Neural progenitor cell (in vitro differentiated cells): Measurements from ENCODE around the gene CADM1. TPM values are rescaled to one million over a fixed set of nuclear protein-coding genes. Genes with fewer than 3 reads are reported as not detected.

Experiments used
- DNase-seq: peaks from one replicate; pipeline ENCODE4 v3.0.0-alpha.2; 2016; ENCODE audit warnings: low spot score
- H2AFZ ChIP-seq: fragments of 200-600 bp; sonication (generic); replicated peaks from 2 replicates; pipeline ENCODE4 v1.6.1; 2016; ENCODE audit warnings: antibody characterized with exemption
- H3F3A ChIP-seq: fragments of 200-600 bp; sonication (generic); 2 replicates; pipeline ENCODE4 v1.6.1; 2016; ENCODE audit warnings: antibody characterized with exemption, low read depth
- H3K27ac ChIP-seq: fragments of 200-600 bp; sonication (generic); 2 replicates; pipeline ENCODE4 v1.5.1; 2016; ENCODE audit warnings: mild to moderate bottlenecking
- H3K27me3 ChIP-seq: fragments of 200-600 bp; sonication (generic); 2 replicates; pipeline ENCODE4 v1.6.1; 2016; ENCODE audit warnings: mild to moderate bottlenecking, moderate library complexity
- H3K36me3 ChIP-seq: fragments of 200-600 bp; sonication (generic); 2 replicates; pipeline ENCODE4 v1.5.1; 2016
- H3K4me1 ChIP-seq: fragments of 200-600 bp; sonication (generic); 2 replicates; pipeline ENCODE4 v1.6.1; 2016; ENCODE audit warnings: mixed run types
- H3K4me2 ChIP-seq: fragments of 200-600 bp; sonication (generic); 2 replicates; pipeline ENCODE4 v1.6.1; 2016
- H3K4me3 ChIP-seq: fragments of 200-600 bp; sonication (generic); 2 replicates; pipeline ENCODE4 v1.5.1; 2016
- H3K79me2 ChIP-seq: fragments of 200-600 bp; sonication (generic); 2 replicates; pipeline ENCODE4 v1.6.1; 2016; ENCODE audit warnings: low read depth
- H3K9ac ChIP-seq: fragments of 200-600 bp; sonication (generic); 2 replicates; pipeline ENCODE4 v1.6.1; 2016
- H3K9me3 ChIP-seq: fragments of 200-600 bp; sonication (generic); 2 replicates; pipeline ENCODE4 v1.5.1; 2016; ENCODE audit warnings: low read depth
- H4K20me1 ChIP-seq: fragments of 200-600 bp; sonication (generic); 2 replicates; pipeline ENCODE4 v1.6.1; 2016; ENCODE audit warnings: low read depth
- H3K27ac Mint-ChIP-seq: 3 replicates; pipeline ENCODE4 v1.8.0; 2021; ENCODE audit warnings: mixed read lengths
- H3K27me3 Mint-ChIP-seq: 2 replicates; pipeline ENCODE4 v1.8.0; 2022; ENCODE audit warnings: low read depth, mild to moderate bottlenecking, inconsistent platforms, moderate library complexity, mixed read lengths; ENCODE audit not compliant: insufficient read depth
- H3K36me3 Mint-ChIP-seq: 3 replicates; pipeline ENCODE4 v1.8.0; 2021; ENCODE audit warnings: mixed read lengths
- H3K4me1 Mint-ChIP-seq: 3 replicates; pipeline ENCODE4 v1.8.0; 2021; ENCODE audit warnings: mixed read lengths
- H3K4me3 Mint-ChIP-seq: 3 replicates; pipeline ENCODE4 v1.8.0; 2021; ENCODE audit warnings: mild to moderate bottlenecking, moderate library complexity, mixed read lengths
- H3K9me3 Mint-ChIP-seq: 3 replicates; pipeline ENCODE4 v1.8.0; 2020; ENCODE audit warnings: mixed read lengths
- EZH2 ChIP-seq: fragments of 200-600 bp; sonication (generic); IDR thresholded peaks from 2 replicates; pipeline ENCODE4 v1.6.1; 2017; ENCODE audit warnings: antibody characterized with exemption, mild to moderate bottlenecking, moderate library complexity
- EZH2phosphoT487 ChIP-seq: fragments of 200-600 bp; sonication (generic); IDR thresholded peaks from 2 replicates; pipeline ENCODE4 v1.6.1; 2017; ENCODE audit warnings: antibody characterized with exemption
- total RNA-seq: library from RNA; depleted of rRNA; stranded (reverse); fragments of >200 nt; gene quantifications from 2 replicates; pipeline ENCODE4 v1.2.3, GENCODE V29; 2015; ENCODE audit warnings: low replicate concordance
- TF ChIP-seq, protein P1 (sequence below): fragments of 200-600 bp; sonication (generic); IDR thresholded peaks from 2 replicates; pipeline ENCODE4 v1.5.1; 2017; ENCODE audit warnings: antibody characterized with exemption, mild to moderate bottlenecking

CADM1 gene
- total RNA-seq, 1 donor from 2014 or later, result 123 TPM

DNA sequence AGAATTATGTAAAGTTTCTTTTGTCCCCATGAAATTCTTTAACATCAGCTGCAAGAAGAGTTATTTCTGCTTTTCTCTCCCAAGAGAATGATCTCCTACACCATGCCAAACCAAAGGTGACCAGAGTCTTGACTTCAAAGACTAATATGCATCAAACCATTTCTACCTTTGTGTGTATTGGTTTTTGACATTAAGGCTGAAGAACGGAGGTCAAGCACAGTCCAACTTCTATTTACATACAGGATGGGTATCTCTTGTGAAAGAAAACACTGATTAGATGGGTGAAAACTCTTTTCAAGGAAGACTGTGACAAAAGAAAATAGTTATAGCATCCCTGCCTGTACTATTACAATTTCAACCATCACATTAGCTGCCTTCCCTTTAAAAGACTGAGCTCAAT is 256.3 kb downstream of the CADM1 start:
- H3K27ac Mint-ChIP-seq, result no peak overlapping the region
- H3K4me1 Mint-ChIP-seq, result peaks cover 5% of the 10 kb centered on the region

DNA sequence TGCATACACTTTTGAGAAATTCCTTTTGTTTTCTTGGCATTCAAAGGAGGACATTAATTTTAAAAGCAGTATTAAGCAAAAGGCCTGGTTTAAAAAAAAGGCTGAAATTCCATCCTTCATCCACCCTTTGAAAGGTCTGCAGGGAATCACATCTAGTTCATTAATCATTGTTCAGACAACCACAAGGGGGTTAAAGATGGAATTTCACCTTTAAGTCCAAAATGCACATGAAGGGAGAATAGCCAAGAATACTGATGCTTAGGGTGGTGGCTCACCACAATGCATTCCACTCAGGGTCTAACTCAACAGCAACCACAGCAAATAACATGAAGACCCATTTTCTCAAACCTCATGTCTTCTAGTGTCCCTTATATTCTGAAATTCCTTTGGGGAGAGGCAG is 256.9 kb downstream of the CADM1 start:
- Mint-ChIP-seq H3K27ac (no peak overlapping the region), H3K9me3 (no peaks in the 10 kb centered on the region)
- no peak overlapping the region for H3K4me2 ChIP-seq

More for the DNA sequence above, 256.3 kb downstream of the CADM1 start:
- Histone ChIP-seq H3K27me3 (no peaks in the 10 kb centered on the region), H3F3A (no peaks in the 10 kb centered on the region), H3K27ac (no peak overlapping the region), H3K36me3 (no peaks in the 10 kb centered on the region), H3K9me3 (no peaks in the 10 kb centered on the region), H2AFZ (no peak overlapping the region), H3K9ac (no peak overlapping the region), H3K4me3 (no peak overlapping the region), H3K4me2 (no peak overlapping the region), H3K4me1 (peaks cover 4% of the 10 kb centered on the region), H3K79me2 (no peaks in the 10 kb centered on the region), H4K20me1 (no peaks in the 10 kb centered on the region)
- Mint-ChIP-seq H3K36me3 (no peaks in the 10 kb centered on the region), H3K27me3 (peaks cover 2% of the 10 kb centered on the region), H3K9me3 (no peaks in the 10 kb centered on the region), H3K4me3 (no peak overlapping the region)
- TF ChIP-seq EZH2phosphoT487 (no peak), EZH2 (no peak)
- TF ChIP-seq, protein P1, sequence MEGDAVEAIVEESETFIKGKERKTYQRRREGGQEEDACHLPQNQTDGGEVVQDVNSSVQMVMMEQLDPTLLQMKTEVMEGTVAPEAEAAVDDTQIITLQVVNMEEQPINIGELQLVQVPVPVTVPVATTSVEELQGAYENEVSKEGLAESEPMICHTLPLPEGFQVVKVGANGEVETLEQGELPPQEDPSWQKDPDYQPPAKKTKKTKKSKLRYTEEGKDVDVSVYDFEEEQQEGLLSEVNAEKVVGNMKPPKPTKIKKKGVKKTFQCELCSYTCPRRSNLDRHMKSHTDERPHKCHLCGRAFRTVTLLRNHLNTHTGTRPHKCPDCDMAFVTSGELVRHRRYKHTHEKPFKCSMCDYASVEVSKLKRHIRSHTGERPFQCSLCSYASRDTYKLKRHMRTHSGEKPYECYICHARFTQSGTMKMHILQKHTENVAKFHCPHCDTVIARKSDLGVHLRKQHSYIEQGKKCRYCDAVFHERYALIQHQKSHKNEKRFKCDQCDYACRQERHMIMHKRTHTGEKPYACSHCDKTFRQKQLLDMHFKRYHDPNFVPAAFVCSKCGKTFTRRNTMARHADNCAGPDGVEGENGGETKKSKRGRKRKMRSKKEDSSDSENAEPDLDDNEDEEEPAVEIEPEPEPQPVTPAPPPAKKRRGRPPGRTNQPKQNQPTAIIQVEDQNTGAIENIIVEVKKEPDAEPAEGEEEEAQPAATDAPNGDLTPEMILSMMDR, result no peak
- DNase-seq, result no peak

DNA sequence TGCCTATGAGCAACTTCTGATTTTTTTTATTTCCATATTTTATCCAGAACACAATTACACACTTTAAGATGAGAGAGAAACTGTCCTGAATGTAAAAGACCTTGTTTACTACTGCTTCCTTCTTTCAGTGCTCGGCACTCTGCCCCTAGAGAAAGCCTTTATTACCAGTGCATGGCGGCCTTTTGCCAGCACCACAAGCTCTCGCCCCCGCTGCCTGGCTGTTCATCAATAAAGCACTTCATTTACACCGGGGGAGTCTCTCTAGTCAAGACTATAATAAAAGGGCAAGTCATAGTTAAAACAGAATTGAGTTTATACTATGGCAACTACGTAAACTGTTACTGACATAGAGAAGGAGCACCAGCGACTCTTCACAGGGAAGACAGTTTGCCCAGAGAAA is 259.5 kb downstream of the CADM1 start:
- no peaks in the 10 kb centered on the region for H3K9me3 Mint-ChIP-seq
- no peak for DNase-seq
- Histone ChIP-seq H3K27me3 (no peaks in the 10 kb centered on the region), H3K4me1 (peaks cover 4% of the 10 kb centered on the region), H3K36me3 (no peaks in the 10 kb centered on the region), H3K27ac (no peak overlapping the region), H3F3A (no peaks in the 10 kb centered on the region), H3K4me2 (no peak overlapping the region), H2AFZ (no peak overlapping the region), H4K20me1 (no peaks in the 10 kb centered on the region), H3K79me2 (no peaks in the 10 kb centered on the region), H3K9ac (no peak overlapping the region), H3K9me3 (no peaks in the 10 kb centered on the region), H3K4me3 (no peak overlapping the region)
- peaks cover 5% of the 10 kb centered on the region for H3K4me1 Mint-ChIP-seq
- H3K36me3 Mint-ChIP-seq, result no peaks in the 10 kb centered on the region
- no peak overlapping the region for H3K27ac Mint-ChIP-seq
- no peak overlapping the region for H3K4me3 Mint-ChIP-seq
- peaks cover 2% of the 10 kb centered on the region for H3K27me3 Mint-ChIP-seq
- TF ChIP-seq EZH2 (no peak), EZH2phosphoT487 (no peak)
- TF ChIP-seq, protein P1, result no peak

More for the DNA sequence above, 256.9 kb downstream of the CADM1 start:
- peaks cover 4% of the 10 kb centered on the region for H3K4me1 ChIP-seq
- Mint-ChIP-seq H3K36me3 (no peaks in the 10 kb centered on the region), H3K4me3 (no peak overlapping the region), H3K27me3 (peaks cover 2% of the 10 kb centered on the region), H3K4me1 (peaks cover 5% of the 10 kb centered on the region)
- H3K9me3 ChIP-seq, result no peaks in the 10 kb centered on the region
- H3K9ac ChIP-seq, result no peak overlapping the region
- no peaks in the 10 kb centered on the region for H4K20me1 ChIP-seq
- no peaks in the 10 kb centered on the region for H3K36me3 ChIP-seq
- no peak overlapping the region for H3K27ac ChIP-seq
- H2AFZ ChIP-seq, result no peak overlapping the region
- no peak for TF ChIP-seq EZH2phosphoT487
- no peak for TF ChIP-seq EZH2
- TF ChIP-seq, protein P1, result no peak
- H3K4me3 ChIP-seq, result no peak overlapping the region
- no peak for DNase-seq
- no peaks in the 10 kb centered on the region for H3F3A ChIP-seq
- no peaks in the 10 kb centered on the region for H3K27me3 ChIP-seq
- H3K79me2 ChIP-seq, result no peaks in the 10 kb centered on the region
